HS-5 (cell line): ENCODE results near the gene BCO2.
"Not testable (repeated sequence)": the region's sequence is repeated elsewhere in the genome, so short reads cannot be mapped to it uniquely, and the experiment has no call there.

ENCODE experiments used
- DNase-seq: peaks from one replicate; pipeline ENCODE4 v3.0.0-alpha.2; 2012; ENCODE audit warnings: low read depth

The BCO2 gene, protein sequence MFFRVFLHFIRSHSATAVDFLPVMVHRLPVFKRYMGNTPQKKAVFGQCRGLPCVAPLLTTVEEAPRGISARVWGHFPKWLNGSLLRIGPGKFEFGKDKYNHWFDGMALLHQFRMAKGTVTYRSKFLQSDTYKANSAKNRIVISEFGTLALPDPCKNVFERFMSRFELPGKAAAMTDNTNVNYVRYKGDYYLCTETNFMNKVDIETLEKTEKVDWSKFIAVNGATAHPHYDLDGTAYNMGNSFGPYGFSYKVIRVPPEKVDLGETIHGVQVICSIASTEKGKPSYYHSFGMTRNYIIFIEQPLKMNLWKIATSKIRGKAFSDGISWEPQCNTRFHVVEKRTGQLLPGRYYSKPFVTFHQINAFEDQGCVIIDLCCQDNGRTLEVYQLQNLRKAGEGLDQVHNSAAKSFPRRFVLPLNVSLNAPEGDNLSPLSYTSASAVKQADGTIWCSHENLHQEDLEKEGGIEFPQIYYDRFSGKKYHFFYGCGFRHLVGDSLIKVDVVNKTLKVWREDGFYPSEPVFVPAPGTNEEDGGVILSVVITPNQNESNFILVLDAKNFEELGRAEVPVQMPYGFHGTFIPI

DNA sequence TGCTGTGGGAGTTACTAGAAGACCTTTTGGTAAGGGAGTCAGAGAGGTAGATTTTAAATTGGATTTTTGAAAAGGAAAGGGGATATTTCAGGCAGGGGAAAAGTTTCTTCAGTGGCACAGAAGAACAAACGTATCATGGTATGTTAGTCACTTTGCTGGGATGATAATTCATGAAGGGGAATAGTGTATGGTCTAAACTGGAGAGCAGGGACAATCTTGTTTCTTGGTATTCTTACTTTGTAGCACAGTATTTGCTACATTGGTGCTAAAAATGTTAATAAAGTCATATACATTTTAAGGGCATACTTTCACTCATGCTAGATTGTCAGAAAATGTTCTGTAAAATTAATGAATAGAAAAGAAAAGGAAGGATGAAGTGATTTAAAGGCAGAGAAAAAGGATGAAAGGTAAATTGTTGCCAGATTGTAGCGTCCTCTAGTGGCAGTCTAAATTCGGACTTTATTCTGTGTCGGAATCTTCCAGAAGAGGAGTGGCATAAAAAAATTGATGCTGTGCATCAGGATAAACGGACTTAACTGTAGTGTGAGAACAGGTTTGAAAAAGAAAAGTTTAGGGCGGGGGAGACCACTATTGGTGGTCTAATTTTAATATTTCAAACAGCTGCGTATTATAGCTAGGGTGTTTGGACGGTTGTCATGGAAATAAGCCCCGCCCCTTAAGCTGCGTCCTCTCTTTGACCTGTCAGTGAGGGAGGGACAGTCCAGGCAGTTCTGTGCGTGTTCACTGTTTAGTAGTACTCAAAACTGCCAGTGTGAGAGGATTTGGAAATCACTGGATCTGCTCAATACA, at the start of gene BCO2:
Gene BCO2 (plus strand): TSS at position 724 of the 810 bp plus-strand sequence. CDS start 90 bp downstream, outside the sequence.
- DNase-seq = no peak

DNA sequence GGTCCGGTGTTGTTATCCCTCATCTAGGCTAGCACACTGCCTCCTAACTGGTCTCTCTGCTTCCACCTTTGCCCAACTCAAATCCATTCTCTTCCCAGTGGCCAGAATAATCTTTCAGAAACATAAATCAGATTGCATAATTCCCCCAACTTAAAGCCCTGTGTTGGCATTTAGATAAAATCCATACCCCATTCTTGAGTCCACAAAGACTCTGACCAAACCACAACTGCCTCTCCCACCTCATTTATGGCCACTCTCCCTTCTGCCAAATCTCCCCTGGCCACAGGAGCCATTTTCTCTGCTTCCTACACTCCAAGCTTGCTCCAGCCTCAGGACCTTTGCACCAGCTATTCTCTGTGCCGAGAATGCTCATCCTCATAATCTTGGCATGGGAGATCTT, 48.3 kb upstream of the BCO2 start:
- DNase-seq = no peak

GRCh38 chr11:112128483-112129121, 46.7 kb upstream of the BCO2 start:
- peak; percentile 71 for DNase-seq

DNA sequence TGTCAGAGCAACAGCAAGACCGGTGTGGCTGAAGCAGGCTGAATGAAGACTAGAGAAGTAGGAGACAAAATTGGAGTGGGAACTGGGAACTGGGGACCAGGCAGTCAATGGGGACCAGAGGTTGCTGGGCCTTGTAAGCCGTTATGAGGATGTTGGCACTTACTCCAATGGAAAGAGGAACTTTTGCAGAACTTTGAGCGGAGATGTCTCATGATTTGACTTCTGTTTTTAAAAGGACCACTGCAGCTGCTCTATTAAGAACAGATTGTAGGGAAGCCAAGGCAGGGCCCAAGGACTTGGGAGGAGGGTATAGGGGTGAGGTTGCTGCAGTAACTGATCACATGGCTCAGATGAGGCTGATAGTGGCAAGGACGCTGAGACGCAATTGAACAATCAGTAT, 45.7 kb upstream of the BCO2 start:
- no peak for DNase-seq

DNA sequence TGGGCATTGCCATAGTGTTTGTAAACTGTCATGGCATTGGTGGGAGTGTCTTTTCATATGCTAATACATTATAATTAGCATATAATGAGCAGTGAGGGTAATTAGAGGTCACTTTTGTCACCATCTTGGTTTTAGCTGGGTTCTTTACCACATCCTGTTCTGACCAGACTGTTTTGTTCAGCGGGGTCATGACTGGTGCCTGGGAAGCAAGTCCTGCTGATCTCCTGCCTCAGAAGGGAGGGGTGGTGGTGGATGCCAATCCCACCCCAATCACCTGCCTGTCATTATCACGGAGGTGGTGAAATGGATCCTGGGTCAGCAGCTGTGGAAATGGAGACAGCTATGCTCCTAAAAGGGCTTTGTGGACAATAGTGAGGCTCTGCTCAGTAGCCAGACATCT, 42.6 kb upstream of the BCO2 start:
- DNase-seq = no peak

DNA sequence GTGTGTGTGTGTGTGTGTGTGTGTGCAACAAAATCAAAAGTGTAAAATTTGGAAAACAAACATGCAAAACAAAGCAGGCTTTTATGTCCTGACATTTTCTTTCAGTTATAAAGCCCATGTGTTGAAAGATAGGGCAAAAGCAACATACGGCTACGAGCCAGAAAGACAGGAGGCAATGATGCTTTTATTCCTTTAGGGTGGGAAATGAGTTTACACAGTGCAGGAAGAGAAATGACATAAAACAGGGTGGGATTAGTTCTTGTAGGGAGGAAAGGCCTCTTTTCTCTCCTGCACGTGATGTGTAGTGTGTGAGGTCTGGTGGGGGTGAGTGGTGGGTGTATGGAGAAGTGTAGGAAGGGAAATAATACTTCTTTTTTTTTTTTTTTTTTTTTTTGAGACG, 40.8 kb upstream of the BCO2 start:
- no peak for DNase-seq

DNA sequence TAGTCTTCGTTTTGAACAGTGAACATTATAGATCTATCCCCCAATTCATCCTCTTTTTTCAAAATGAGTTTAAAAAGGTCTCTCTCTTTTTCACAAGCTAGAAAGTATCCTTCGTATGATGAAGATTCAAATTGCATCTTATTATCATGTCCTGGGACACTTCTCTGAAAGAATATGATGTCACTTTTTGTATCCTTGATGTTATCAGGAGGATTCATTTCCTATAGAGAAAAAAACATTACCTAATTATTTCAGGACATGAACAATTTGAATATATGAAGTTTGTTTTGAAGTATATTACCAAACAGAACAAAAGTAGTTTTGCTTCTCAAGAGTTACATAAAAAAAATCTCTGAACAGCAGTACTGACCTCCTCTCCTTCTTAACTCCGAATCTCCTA, 31.7 kb upstream of the BCO2 start:
- no peak for DNase-seq

DNA sequence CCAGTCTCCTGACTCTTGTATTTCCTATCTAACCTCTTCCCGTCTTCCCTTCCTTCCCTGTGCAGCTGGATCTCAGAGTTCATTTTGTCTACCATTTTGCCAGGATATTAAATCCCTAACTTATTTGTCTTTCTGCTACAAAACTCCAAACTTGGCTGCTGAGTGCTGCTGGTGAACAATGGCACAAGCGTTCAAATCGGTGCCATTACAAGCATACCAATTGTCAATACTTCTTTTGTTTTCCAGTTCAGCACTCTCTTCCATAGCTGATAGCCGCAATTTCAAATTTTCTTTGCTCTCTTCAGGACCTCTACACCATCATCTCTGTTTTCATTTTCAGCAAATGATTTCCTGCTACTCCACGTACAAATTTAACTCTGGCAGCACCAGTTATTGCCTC, 24.8 kb upstream of the BCO2 start:
- no peak for DNase-seq

GRCh38 chr11:112156153-112156955, 19.0 kb upstream of the BCO2 start:
- DNase-seq = no peak

DNA sequence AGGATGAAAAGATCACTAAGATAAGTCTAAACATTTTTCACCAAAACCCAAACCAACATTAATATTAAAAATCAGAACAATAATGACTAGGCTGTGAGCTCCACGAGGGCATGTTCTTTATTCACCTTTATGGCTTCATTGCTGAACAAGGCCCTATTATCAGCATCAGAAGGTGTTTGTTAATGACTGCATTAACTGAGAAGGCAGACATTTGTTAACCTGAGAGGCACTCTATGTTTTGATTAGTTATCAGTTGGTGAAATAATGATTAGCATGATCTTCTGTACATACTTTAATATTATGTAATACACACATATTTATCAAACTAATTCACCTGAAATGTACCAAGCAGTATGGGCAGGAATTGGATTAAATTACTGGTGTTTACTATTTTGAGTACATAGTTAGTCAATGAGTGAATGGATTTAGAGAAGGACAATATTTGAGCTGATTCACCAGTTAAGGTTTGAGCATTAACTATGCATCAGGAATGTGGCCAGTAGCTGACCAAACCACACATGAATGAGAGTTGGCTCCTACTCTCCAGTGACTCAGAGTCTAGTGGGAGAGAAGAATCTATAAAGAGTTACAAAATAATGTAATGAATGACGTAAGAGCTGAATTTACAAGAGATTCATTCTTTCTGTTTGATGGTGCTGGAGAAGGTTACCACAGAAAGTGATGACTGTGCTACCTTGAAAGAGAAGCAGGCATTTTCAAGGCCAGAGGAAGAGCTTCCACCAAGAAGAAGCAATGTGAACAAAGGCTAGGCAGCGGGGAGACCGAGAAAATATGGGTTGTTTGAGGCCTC, 18.2 kb upstream of the BCO2 start:
- peak; percentile 97 for DNase-seq

- DNase-seq = no peak
These were observed 15.9 kb upstream of the BCO2 start for GRCh38 chr11:112159098-112160065.

GRCh38 chr11:112160091-112160848, 15.0 kb upstream of the BCO2 start:
- no peak for DNase-seq

GRCh38 chr11:112161012-112161411, 14.3 kb upstream of the BCO2 start:
- no peak for DNase-seq

GRCh38 chr11:112162200-112162599, 13.1 kb upstream of the BCO2 start:
- DNase-seq = not testable (repeated sequence)

GRCh38 chr11:112162761-112163546, 12.4 kb upstream of the BCO2 start:
- DNase-seq = no peak

DNA sequence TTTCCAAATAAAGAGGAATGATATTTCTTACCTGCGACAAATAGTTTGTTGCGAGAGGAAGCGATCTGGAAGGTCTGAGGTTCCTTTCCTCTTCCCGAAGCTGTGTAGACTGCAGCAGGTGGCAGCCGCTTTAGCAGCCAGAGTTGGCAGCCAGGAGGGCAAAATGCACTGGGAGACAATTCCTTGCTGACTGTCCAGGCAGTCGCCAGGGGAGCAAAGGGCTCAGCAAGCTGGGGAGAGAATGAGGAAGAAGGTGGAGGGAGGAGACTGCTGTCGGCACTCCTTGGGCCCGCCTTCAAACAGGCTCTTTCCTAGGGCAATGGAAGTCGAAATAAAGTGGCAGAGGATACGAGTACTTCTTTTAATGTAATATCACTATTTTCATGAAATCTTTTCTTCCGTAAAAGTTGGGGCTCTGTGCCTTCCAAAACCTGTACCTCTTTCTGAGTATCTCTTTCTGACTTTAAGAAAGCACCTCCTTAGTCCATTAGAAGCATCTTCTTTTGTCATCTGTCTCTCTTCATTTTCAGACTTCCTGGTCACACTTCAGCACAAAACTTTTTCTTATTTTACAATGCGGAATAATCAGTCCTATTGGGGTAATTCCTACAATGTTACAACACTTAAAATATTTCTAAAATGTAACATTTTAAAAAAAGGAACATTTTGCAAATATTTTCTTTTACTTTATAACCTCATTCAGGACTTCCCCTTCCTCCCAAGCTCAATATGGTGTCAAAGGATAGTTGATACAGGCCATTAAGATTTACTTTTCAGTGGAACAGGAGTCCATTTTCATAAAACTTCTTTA, 11.2 kb upstream of the BCO2 start, which contains the start of gene IL18:
Gene IL18 (minus strand): TSS at position 220 of the 811 bp plus-strand sequence. CDS start 9,041 bp downstream, outside the sequence.
- DNase-seq = no peak

- DNase-seq = no peak
These were observed 10.3 kb upstream of the BCO2 start for GRCh38 chr11:112165049-112165448.
